Smooth muscle cell (in vitro differentiated cells): Measurements from ENCODE around the gene NDUFB3. TPM values are rescaled to one million over a fixed set of nuclear protein-coding genes. Genes with fewer than 3 reads are reported as not detected.

Source experiments
- DNase-seq: peaks from one replicate; lab custom pipeline; 2025; ENCODE audit not compliant: unreplicated experiment; lab: John Stamatoyannopoulos, UW
- H2AFZ ChIP-seq: fragments of 200-600 bp; sonication (generic); 2 replicates; pipeline ENCODE4 v1.6.0; 2016; ENCODE audit warnings: antibody characterized with exemption, low read depth, mild to moderate bottlenecking
- H3F3A ChIP-seq: fragments of 200-600 bp; sonication (generic); 2 replicates; pipeline ENCODE4 v1.6.0; 2017; ENCODE audit warnings: antibody characterized with exemption, low read depth
- H3K27ac ChIP-seq: fragments of 200-600 bp; sonication (generic); 2 replicates; pipeline ENCODE4 v1.5.1; 2016; ENCODE audit warnings: low read depth, mild to moderate bottlenecking
- H3K27me3 ChIP-seq: fragments of 200-600 bp; sonication (generic); 2 replicates; pipeline ENCODE4 v1.6.1; 2016; ENCODE audit warnings: low read depth, mild to moderate bottlenecking
- H3K36me3 ChIP-seq: fragments of 200-600 bp; sonication (generic); 2 replicates; pipeline ENCODE4 v1.5.1; 2016; ENCODE audit warnings: low read depth
- H3K4me1 ChIP-seq: fragments of 200-600 bp; sonication (generic); 2 replicates; pipeline ENCODE4 v1.5.1; 2016; ENCODE audit warnings: low read depth
- H3K4me2 ChIP-seq: fragments of 200-600 bp; sonication (generic); 2 replicates; pipeline ENCODE4 v1.6.0; 2016; ENCODE audit warnings: mild to moderate bottlenecking
- H3K4me3 ChIP-seq: fragments of 200-600 bp; sonication (generic); 2 replicates; pipeline ENCODE4 v1.5.1; 2016; ENCODE audit warnings: mild to moderate bottlenecking
- H3K79me2 ChIP-seq: fragments of 200-600 bp; sonication (generic); 2 replicates; pipeline ENCODE4 v1.6.0; 2016; ENCODE audit warnings: low read depth, mild to moderate bottlenecking
- H3K9ac ChIP-seq: fragments of 200-600 bp; sonication (generic); 2 replicates; pipeline ENCODE4 v1.6.0; 2016; ENCODE audit warnings: low read depth
- H3K9me3 ChIP-seq: fragments of 200-600 bp; sonication (generic); replicated peaks from 2 replicates; pipeline ENCODE4 v1.5.1; 2016; ENCODE audit warnings: low read depth
- H4K20me1 ChIP-seq: fragments of 200-600 bp; sonication (generic); 2 replicates; pipeline ENCODE4 v1.6.0; 2016; ENCODE audit warnings: low read depth
- WGBS: methylation state at CpG from one replicate; pipeline ENCODE4 v1.1.7; 2016; ENCODE audit warnings: low lambda C conversion rate; 5-methylcytosine and 5-hydroxymethylcytosine counted together
- polyA plus RNA-seq: library from polyadenylated mRNA; unstranded; fragments of >200 nt; fragmentation: Nextera tagmentation; extraction: Ambion mirVana; gene quantifications from 2 replicates; pipeline ENCODE4 v1.2.1, GENCODE V29; 2016
- total RNA-seq: library from RNA; depleted of rRNA; stranded (reverse); fragments of >200 nt; gene quantifications from 2 replicates; pipeline ENCODE4 v1.2.3, GENCODE V29; 2014
- TF ChIP-seq, protein P1 (sequence below): fragments of 200-600 bp; sonication (generic); IDR thresholded peaks from 2 replicates; pipeline ENCODE4 v1.5.1; 2017; ENCODE audit warnings: borderline replicate concordance, mild to moderate bottlenecking, antibody characterized with exemption; ENCODE audit not compliant: insufficient read depth, poor library complexity, severe bottlenecking

The NDUFB3 gene
- total and polyA plus RNA-seq, 2 experiments from 2014 or later = 88.6 to 216 TPM

GRCh38 chr2:201118121-201118960, 46.5 kb downstream of the NDUFB3 start:
- Histone ChIP-seq H3K4me2 (peak overlapping the region; percentile 92), H3K27me3 (no peaks in the 10 kb centered on the region), H4K20me1 (peaks cover 12% of the 10 kb centered on the region), H3K9me3 (no peaks in the 10 kb centered on the region), H3F3A (peaks cover 14% of the 10 kb centered on the region), H3K27ac (peak overlapping the region; percentile 95), H3K4me1 (peaks cover 3% of the 10 kb centered on the region), H3K4me3 (peak overlapping the region; percentile 78), H3K9ac (peak overlapping the region; percentile 72), H3K36me3 (no peaks in the 10 kb centered on the region), H2AFZ (peak overlapping the region; percentile 61), H3K79me2 (peaks cover 39% of the 10 kb centered on the region)
- TF ChIP-seq, protein P1, sequence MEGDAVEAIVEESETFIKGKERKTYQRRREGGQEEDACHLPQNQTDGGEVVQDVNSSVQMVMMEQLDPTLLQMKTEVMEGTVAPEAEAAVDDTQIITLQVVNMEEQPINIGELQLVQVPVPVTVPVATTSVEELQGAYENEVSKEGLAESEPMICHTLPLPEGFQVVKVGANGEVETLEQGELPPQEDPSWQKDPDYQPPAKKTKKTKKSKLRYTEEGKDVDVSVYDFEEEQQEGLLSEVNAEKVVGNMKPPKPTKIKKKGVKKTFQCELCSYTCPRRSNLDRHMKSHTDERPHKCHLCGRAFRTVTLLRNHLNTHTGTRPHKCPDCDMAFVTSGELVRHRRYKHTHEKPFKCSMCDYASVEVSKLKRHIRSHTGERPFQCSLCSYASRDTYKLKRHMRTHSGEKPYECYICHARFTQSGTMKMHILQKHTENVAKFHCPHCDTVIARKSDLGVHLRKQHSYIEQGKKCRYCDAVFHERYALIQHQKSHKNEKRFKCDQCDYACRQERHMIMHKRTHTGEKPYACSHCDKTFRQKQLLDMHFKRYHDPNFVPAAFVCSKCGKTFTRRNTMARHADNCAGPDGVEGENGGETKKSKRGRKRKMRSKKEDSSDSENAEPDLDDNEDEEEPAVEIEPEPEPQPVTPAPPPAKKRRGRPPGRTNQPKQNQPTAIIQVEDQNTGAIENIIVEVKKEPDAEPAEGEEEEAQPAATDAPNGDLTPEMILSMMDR = peak; percentile 10
- WGBS = 6% methylated on average over 48 of the region's 48 CpGs
- DNase-seq = peak; percentile 48

DNA sequence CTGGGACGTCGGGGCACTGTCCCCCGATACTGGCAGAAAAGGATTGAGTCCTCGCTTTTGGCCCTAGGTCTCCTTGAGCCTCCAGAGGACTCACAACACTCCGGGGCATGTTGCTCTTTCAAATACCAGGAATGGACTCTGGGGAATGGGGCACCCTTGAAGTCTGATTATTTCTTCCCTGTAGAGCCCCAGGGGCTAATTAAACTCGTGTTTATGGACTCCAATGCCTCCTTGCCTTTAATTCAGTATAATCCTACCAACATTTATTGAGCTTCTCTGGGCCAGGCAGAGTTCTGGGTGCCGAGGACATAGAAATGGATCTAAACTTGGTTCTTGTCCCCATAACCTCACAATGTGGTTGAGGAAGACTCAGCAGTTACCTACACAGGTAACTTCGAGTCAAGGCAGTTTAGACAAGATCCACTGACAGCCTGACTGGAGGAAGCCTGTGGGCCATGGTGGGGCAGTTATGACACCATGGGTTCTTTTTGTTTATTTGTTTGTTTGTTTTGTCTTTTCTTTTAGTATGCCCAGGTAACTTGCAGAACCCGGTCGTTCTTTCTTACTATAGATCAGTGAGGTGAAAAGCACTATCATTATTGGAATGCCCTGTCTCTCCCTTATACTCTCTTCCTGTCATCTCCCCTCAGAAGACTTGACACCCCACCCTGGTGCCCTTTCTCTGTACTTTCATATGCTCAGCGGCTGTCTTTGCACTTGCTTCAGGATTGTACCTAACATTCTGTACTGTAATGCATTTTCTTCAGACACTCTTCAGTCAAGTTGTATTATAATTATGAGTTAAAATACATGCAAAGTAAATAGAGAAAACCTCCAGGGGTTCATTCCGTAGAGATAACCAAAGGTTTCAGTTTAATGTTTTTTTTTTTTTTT, 47.4 kb downstream of the NDUFB3 start:
- Histone ChIP-seq H3K36me3 (no peaks in the 10 kb centered on the region), H3K27ac (peak overlapping the region; percentile 95), H3K27me3 (no peaks in the 10 kb centered on the region), H3K4me2 (peak overlapping the region; percentile 92), H3K4me1 (peaks cover 7% of the 10 kb centered on the region), H3K79me2 (peaks cover 39% of the 10 kb centered on the region), H3K9ac (peak overlapping the region; percentile 72), H3K4me3 (peak overlapping the region; percentile 78), H2AFZ (peak overlapping the region; percentile 61), H3K9me3 (no peaks in the 10 kb centered on the region), H3F3A (peaks cover 14% of the 10 kb centered on the region), H4K20me1 (peaks cover 12% of the 10 kb centered on the region)
- no peak for DNase-seq
- 38% methylated on average over 12 of the region's 12 CpGs for WGBS
- TF ChIP-seq, protein P1 = no peak

DNA sequence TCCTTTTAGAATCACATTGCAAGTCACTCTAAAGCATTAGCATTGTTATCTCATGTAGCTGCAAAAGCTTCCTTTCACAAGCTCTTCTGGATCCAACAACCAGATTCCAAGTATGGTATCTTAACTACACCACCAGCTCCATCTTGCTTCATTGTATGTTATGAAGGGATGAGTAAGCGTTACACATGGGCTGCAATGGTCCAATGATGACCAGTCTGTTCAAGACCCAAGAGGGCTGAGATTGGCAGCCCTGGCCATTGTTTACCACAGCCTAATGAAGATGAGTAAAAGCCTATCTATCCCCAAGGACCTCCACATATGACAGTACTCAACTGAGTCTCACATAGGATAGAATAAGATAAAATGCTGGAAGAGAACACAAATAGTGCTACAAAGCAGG, 50.5 kb downstream of the NDUFB3 start:
- no peaks in the 10 kb centered on the region for H3K27me3 ChIP-seq
- no peak overlapping the region for H3K4me3 ChIP-seq
- 96% methylated on average over 1 of the region's 1 CpG for WGBS
- no peaks in the 10 kb centered on the region for H3K9me3 ChIP-seq
- H3K36me3 ChIP-seq = no peaks in the 10 kb centered on the region
- no peak overlapping the region for H3K4me2 ChIP-seq
- H3K27ac ChIP-seq = no peak overlapping the region
- H4K20me1 ChIP-seq = peaks cover 12% of the 10 kb centered on the region
- peaks cover 45% of the 10 kb centered on the region for H3K79me2 ChIP-seq
- no peak overlapping the region for H2AFZ ChIP-seq
- H3K4me1 ChIP-seq = peaks cover 12% of the 10 kb centered on the region
- DNase-seq = no peak
- TF ChIP-seq, protein P1 = no peak
- no peak overlapping the region for H3K9ac ChIP-seq
- peaks cover 1% of the 10 kb centered on the region for H3F3A ChIP-seq
